Erythroblast (primary cell): ENCODE measurements around the gene DRC7.

Experiments used
- GATA1 ChIP-seq: IDR thresholded peaks from 2 replicates; pipeline ENCODE4 v1.6.1; 2011; ENCODE audit warnings: low read depth, mild to moderate bottlenecking, control low read depth, low read length, moderate library complexity
- POLR2A ChIP-seq: IDR thresholded peaks from 2 replicates; pipeline ENCODE4 v1.6.1; 2011; ENCODE audit warnings: mild to moderate bottlenecking, low read length

- no peak for TF ChIP-seq POLR2A
- no peak for TF ChIP-seq GATA1
These were observed 58.2 kb downstream of the DRC7 start for GRCh38 chr16:57752581-57753447.
